Epithelial cell of esophagus (primary cell): ENCODE data around the gene SAMSN1.
"Not testable (repeated sequence)": the region's sequence is repeated elsewhere in the genome, so short reads cannot be mapped to it uniquely, and the experiment has no call there.

Experiments used
- DNase-seq: peaks from one replicate; pipeline ENCODE4 v3.0.0; 2010; ENCODE audit warnings: low read depth
- H3K4me3 ChIP-seq: 2 replicates; pipeline ENCODE4 v1.5.1; 2011; ENCODE audit warnings: mild to moderate bottlenecking, low read length, control low read depth
- CTCF ChIP-seq: IDR thresholded peaks from 2 replicates; pipeline ENCODE4 v1.5.1; 2011; ENCODE audit warnings: low read depth, mild to moderate bottlenecking, low read length, control low read depth, inconsistent platforms; ENCODE audit not compliant: insufficient read depth; ENCODE audit errors: missing control alignments

Gene SAMSN1

GRCh38 chr21:14522736-14523135, 23.4 kb downstream of the SAMSN1 start:
- no peak overlapping the region for H3K4me3 ChIP-seq
- DNase-seq: no peak
- no peak for TF ChIP-seq CTCF

GRCh38 chr21:14520535-14520934, 25.6 kb downstream of the SAMSN1 start:
- no peak overlapping the region for H3K4me3 ChIP-seq
- DNase-seq: no peak
- no peak for TF ChIP-seq CTCF

- DNase-seq: no peak
- no peak for TF ChIP-seq CTCF
Observed at GRCh38 chr21:14519000-14519399, 27.1 kb downstream of the SAMSN1 start.

GRCh38 chr21:14513804-14514203, 32.3 kb downstream of the SAMSN1 start:
- TF ChIP-seq CTCF: no peak
- H3K4me3 ChIP-seq: no peak overlapping the region
- DNase-seq: no peak

More at GRCh38 chr21:14519000-14519399, 27.1 kb downstream of the SAMSN1 start:
- no peak overlapping the region for H3K4me3 ChIP-seq

GRCh38 chr21:14506859-14507457, 39.2 kb downstream of the SAMSN1 start:
- DNase-seq, H3K4me3 ChIP-seq: not testable (repeated sequence)

GRCh38 chr21:14500873-14501272, 45.2 kb downstream of the SAMSN1 start:
- TF ChIP-seq CTCF: no peak
- no peak overlapping the region for H3K4me3 ChIP-seq
- DNase-seq: no peak

GRCh38 chr21:14499316-14499715, 46.8 kb downstream of the SAMSN1 start:
- H3K4me3 ChIP-seq: no peak overlapping the region
- DNase-seq: no peak
- TF ChIP-seq CTCF: no peak
